IPS-NIHi11 (cell line): ENCODE data around the gene ANXA8L1.
A peak's percentile ranks its signal among the peaks of the same experiment; 100 is the strongest.
"Not testable (repeated sequence)": the region's sequence is repeated elsewhere in the genome, so short reads cannot be mapped to it uniquely, and the experiment has no call there.

Experiments
- DNase-seq: peaks from one replicate; pipeline ENCODE4 v3.0.0; 2012; ENCODE audit warnings: mixed read lengths, low spot score

The ANXA8L1 gene, protein sequence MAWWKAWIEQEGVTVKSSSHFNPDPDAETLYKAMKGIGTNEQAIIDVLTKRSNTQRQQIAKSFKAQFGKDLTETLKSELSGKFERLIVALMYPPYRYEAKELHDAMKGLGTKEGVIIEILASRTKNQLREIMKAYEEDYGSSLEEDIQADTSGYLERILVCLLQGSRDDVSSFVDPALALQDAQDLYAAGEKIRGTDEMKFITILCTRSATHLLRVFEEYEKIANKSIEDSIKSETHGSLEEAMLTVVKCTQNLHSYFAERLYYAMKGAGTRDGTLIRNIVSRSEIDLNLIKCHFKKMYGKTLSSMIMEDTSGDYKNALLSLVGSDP

DNA sequence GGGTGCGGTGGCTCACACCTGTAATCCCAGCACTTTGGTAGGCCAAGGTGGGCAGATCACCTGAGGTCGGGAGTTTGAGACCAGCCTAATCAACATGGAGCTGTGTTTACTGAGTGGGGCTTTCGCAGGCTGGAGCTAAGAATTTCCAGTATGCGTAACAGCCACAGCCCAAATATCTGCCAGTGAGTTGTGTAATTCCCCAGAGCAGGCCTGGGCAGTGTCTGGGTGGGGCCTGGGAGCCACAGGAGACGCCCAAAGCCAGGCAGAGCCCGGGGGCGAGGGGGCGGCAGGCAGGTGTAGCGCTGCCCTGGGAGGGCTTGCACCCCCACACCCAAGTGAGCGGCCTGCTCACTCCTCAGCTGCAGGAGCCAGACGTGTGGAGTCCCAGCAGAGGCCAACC is at the start of gene ANXA8L1:
Gene ANXA8L1 (plus strand): TSS at position 371 of the 400 bp plus-strand sequence. CDS start 76 bp downstream, outside the sequence.
- DNase-seq: not testable (repeated sequence)

DNA sequence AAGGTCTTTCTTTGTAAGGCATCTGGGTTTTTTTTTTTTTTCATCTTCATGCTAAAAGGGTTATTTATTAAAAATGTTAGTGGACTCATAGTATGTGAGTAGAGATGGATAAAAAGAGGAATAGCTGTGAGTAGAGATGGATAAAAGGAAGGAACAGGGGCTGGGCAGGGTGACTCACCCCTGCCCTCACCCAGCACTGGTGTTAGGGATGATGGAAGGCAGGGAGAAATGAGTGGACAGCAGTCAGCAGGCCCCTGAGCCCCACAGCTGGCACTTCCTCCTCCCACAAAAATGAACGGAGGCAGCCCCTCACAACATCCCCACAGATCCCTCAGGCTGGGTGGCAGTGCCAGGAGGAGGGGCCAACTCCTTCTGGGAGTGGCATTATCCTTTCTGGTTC is 49.5 kb upstream of the ANXA8L1 start:
- DNase-seq: no peak

DNA sequence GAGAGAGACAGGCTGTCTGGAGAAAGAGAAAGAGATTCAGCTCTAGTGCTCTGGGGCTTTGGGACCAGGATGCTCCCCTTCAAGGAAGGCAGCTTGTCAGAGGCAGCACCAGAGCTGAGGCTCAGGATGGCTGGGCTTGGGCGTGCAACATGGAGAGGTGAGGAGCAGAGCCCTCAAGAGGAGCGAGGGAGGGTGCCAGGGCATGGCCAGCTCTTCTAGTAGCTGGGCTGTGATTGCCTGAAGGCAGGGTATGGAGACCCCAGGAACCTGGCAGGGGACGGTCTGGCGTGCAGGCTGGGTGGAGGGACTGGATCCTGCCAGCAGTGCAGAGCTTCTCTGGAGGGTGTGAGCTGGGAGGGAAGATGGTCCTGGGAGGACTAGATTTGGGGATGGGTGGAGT is 48.6 kb upstream of the ANXA8L1 start:
- no peak for DNase-seq

DNA sequence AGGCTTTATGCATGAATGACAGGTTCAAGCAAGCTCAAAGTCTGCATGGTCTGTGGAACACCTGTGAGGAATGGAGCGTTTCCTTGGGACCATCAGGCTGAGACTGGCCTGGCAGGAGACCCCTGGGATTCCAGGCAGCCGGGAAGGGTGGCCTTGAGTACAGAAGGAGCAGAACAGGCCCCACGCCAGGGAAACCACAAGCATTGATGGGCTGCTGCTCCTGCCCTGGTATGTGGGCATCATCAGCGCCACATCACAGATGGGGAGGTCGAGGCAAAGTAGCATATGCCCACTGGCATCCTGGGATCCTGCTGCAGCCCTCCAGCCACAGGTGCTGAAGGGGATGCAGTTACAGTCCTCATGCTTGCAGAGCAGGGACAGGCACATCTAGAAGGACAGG is 47.9 kb upstream of the ANXA8L1 start:
- DNase-seq: no peak

DNA sequence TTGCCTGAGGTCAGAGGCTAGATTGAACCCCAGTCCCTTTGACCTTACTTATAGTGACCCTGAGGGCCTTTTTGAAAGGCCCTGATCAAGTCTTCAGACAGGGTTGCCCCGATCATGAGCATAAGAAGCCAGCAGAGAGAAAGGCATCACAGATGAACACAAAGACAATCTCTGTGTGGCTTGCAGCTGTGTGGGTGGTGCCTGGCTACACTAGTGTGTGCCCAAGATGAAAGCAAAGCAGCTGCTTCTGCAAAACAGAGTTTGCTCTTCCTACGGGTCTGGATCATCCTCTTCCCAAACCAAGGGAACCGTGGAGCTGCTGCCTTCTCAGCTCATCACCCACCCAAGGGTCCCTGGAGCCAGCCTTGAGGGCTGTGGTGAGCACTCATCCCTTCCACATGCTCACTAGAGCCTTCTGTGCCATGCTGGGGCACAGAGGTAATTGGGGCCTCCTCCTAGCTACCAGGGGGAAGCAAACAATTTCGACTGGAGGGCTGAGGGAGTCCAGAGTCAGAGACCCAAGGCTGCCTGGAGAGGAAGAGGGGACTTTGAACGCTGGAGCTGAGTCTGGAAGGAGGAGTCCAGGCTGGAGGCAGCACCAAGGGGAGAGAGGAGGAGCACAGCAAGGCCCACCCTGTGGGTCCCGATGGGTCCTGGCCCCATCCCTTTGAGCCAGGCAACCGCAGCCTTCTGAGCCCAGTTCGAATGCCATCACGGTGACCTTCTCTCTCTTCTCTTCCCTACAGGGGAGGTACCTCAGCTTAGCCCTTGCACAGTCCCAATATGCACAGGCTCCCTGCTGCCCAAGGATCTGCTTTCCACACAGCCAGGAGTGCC is 46.5 kb upstream of the ANXA8L1 start:
- DNase-seq: no peak

DNA sequence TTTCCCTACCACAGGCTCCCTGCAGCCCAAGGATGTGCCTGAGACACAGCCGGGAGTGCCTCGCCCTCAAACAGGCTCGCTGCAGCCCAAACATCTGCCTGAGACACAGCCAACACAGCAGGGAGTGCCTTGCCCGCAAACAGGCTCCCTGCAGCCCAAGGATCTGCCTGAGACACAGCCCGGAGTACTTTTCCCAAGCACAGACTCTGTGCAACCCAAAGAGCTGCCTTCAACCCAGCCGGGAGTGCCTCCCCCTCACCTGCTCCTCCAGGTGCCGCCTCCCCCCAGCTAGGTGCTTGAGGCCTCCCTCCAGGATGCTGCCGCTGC is 45.9 kb upstream of the ANXA8L1 start:
- DNase-seq: peak; percentile 27

DNA sequence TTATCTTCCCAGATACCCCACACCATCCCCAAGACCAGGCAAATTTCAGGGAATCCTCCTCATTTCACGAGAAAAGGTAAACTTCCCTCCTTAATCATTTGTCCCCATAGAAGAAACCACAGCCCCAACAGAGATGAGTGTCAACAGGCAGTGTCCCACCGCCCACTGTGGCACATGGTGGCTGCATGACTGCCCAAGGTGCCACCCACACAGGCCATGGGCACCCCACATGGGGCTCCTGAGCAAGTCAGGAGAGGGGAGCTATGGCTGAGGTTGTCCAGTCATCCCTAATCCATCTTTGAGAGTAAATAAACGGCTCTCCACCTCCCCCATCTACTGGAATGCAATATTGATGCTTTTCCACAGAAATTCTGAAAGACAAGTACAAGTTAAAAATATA is 44.7 kb upstream of the ANXA8L1 start:
- DNase-seq: no peak

DNA sequence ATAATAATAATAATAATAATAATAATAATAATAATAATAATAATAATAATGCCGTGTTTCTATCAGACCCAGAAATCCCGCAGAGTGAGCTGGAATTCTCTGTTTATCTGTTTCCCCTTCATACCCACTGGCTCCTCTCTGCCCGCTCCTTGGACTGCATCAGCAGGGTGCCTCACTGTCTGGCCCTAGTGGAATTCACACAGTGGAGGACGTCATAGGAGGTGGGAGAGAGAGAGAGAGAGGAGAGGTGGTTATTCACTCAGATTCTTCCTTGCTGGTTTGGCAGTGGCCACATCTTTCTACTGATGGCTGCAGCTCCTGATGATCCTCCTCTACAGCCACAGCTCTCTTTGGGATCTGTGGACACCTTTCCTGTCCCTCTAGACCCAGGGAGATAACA is 10.1 kb upstream of the ANXA8L1 start:
- not testable (repeated sequence) for DNase-seq

DNA sequence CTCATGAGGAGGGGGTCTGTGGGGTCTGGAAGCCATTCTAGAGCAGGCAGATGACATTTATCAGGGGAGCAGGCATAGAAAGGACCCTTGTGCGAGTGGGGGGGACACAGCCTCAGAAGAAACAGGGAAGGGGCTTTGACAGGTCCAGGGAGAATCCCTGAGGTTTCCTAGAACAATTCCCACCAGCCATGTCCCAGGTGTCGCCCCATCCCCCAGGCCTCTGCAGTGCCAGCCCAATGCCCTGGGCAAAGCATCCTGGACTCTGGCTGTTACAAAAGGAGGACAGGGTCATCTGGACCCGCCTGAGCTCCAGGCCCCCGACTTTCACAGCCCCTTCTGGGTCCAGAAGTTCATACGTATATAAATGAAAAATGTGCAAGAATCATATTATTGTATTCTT is 8.4 kb upstream of the ANXA8L1 start:
- not testable (repeated sequence) for DNase-seq

DNA sequence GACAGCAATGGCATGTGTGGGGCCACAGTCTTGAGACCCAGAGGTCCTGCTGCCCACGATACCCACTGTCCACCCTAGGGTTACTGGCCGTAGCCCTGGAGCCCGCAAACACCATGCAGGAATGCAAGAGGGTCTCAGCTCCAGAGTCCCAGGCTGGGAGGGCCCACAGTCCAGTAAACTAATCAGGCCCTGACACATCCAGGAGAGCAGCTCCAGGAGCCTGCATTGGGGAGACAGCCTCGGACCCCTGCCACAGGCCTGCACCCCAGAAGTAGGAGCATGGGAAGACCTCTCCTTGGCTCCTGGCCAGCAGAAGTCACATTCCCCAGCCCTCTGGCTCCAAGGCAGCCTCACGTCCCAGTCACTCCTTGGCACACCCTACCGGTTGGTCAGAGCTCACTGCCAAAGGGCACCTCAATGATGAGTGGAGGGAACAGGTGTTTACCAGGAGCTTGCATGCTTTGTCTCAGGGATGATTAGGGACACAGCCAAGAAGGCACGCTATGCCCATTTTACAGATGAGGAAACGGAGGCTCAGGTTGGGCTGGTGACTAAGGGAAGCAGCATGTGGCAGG is 7.8 kb upstream of the ANXA8L1 start:
- DNase-seq: not testable (repeated sequence)

DNA sequence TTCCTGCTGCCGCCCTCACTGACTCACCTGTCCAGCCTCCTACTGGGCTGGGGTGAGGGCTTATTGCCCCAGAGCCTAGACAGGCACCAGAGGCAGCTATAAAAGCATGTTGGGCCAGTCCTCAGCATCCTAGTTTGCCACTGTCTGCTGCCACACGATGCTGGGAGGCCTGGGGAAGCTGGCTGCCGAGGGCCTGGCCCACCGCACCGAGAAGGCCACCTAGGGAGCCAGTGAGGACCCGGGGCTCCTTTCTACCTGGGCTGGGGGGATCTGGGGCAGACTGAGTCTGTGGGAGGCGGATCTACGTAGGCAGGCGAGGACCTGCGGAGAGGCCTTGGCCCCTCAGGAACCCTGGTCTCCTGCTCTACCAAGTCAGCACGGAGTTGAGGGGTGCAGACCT is 6.6 kb upstream of the ANXA8L1 start:
- DNase-seq: not testable (repeated sequence)

DNA sequence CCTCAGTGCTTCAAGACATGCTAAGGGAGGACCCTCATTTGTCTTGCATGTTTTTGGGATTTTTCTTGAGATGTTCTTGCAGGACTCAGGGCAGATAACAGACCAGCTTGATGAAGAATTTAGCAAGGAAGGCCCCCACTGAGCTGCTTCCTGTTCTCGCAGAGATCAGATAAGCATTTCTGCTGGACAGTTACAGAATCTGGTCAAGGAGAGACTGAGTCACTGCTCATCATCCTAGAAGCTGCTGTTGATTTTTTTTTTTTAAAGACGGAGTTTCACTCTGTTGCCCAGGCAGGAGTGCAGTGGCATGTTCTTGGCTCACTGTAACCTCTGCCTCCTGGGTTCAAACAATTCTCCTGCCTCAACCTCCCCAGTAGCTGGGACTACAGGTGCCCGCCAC is 1.2 kb upstream of the ANXA8L1 start:
- not testable (repeated sequence) for DNase-seq

DNA sequence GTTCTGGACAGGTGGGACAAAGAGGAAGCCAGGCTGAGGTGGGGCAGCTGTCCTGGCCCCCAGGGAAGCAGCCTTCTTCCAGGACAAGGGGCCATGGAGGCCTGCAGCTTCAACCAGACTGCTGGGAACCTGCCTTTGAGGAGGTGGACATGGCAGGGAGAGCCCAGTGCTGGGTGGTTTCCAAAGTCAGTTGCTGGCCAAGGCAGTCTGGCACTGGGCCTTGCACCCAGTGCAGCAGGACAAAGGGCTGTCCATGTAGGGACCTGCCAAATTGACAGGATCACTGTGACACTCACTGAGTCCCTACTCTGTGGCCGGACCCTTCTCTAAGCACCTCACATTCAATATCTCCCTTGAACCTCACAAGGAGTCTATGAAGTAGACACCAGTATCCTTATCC is 1.4 kb downstream of the ANXA8L1 start:
- DNase-seq: not testable (repeated sequence)

DNA sequence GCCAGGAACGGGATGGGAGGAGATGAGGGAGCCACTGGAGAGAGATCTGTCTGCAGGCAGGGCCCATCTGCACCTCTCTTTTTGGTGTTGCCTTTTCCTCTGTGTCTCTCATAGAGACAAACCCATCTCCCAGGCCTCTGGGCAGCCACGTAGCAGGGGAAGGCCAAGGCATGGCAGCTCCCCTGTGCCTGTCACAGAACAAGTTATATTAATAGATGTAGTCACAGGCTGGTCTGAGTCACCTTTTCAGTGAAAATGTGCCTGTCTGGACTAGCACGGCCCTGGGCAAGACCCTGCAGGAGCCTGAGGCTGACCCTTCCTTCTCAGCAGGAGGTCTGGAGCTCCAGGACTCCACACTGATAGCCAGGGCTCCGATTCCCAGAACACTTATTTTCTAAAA is 2.1 kb downstream of the ANXA8L1 start:
- not testable (repeated sequence) for DNase-seq

DNA sequence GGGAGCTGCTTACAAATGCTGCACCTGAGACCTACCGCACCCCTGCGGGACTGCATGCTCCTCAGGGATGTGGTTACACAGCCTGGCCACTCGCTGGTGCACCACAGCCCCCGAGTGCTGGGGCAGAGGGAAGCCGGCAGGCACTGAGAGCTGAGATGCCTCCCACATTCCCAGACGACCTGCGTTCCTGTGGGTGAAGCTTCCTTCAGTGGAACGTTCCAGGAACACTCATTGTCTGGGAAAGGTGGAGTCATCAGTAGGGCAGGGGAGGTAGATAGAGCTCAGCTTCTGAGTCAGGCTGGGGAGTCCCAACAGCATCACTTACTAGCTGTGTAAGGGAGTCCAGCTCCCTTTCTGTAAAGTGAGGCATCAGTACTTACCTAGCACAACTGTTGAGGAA is 2.5 kb downstream of the ANXA8L1 start:
- not testable (repeated sequence) for DNase-seq

DNA sequence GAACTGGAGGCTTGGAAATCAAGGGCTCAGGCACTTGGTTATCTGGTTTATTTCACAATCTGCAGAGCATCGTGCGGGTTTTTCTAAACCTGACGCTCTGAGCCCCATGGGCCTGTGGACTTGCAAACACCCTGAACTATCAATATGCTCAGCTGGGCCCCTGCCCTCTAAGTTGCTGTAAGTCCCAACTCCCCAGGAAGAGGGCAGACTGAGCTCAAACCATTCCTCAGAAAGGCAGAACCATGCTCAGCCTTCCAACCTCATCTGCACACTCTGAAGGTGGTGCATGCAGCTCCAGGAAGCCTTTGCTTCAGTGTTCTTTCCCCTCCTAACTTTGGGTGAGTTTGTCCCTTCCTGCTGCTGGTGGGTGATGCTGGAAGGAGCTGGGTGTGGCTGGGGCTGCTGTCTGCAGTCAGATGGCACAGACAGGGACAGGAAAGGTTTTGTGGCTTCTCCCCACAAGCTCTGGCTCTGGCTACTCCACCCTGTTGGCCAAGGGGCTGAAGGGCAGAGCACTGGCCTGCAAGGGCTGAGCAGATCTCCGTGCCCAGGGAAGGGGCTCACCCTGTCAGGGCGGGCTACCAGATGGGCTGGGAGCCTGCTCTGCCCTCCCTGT is 3.8 kb downstream of the ANXA8L1 start:
- DNase-seq: not testable (repeated sequence)

DNA sequence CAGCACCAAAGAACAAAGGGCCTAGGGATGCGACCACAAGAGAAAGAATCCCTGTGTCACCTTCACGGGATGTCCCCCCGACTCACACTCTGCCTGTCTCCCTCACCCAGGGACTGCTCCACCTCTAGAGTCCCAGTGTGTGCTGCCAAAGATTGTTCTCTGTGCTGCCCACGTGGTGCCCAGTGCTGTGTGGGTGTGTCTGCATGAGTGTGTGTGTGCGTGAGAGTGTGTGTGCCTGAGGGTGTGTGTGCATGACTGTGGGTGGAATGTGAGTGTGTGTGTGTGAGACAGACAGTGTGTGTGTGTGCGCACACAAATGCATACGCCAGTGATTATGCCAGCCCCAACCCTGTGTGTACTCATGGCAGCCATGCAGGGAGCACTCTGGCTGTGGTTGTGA is 10.3 kb downstream of the ANXA8L1 start:
- not testable (repeated sequence) for DNase-seq

DNA sequence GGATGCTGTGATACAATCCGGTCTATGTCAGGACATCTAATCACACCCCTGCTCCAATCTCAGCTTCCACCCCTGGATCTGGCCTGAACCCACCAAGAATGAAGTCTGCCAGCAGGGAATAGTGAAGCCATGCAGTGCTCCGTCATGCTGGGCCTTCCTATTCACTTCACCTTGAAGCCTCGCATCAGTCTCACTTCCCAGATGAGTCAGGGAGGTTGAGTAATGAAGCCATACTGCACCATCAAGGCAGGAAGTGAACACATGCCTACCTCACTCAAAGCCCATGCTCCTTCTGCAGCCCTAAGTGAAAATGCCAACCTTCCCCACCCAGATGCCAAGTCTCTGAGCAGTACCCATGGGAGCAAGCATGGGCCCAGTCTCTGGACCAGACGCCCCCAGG is 11.1 kb downstream of the ANXA8L1 start:
- not testable (repeated sequence) for DNase-seq

DNA sequence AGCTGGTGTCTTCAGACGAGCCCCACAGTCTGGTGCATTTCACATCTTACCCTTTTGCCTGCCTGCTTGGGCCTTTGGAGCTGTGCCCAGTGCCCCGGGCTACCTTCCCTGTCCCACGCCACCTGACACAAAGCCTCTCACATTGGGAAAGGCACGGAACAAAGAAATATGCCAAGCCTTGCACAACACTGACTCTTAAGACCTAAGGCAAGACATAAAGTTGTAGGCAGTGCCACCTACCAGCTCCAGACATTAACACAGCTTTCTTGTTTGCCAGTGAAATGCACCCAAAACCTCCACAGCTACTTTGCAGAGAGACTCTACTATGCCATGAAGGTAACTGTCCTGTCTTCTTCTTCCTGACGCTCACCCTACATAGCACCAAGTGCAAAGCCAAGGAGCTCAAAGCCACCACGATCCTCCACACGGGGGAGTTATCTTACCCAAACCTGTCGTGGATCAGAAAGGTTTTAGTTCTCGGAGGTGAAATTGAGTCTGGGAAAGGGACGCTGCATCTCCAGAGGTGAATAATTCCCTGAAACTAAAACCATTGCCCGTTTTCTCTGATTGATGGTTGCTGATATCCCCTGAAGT is 11.8 kb downstream of the ANXA8L1 start:
- DNase-seq: not testable (repeated sequence)

DNA sequence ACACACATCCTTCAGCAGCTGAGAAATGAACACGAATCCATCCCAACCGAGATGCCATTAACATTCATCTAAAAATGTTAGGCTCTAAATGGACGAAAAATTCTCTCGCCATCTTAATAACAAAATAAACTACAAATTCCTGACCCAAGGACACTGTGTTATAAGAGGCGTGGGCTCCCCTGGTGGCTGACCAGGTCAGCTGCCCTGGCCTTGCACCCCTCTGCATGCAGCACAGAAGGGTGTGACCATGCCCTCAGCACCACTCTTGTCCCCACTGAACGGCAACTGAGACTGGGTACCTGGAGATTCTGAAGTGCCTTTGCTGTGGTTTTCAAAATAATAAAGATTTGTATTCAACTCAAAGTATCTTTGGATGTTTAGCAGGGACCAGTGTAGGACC is 15.8 kb downstream of the ANXA8L1 start:
- DNase-seq: not testable (repeated sequence)

DNA sequence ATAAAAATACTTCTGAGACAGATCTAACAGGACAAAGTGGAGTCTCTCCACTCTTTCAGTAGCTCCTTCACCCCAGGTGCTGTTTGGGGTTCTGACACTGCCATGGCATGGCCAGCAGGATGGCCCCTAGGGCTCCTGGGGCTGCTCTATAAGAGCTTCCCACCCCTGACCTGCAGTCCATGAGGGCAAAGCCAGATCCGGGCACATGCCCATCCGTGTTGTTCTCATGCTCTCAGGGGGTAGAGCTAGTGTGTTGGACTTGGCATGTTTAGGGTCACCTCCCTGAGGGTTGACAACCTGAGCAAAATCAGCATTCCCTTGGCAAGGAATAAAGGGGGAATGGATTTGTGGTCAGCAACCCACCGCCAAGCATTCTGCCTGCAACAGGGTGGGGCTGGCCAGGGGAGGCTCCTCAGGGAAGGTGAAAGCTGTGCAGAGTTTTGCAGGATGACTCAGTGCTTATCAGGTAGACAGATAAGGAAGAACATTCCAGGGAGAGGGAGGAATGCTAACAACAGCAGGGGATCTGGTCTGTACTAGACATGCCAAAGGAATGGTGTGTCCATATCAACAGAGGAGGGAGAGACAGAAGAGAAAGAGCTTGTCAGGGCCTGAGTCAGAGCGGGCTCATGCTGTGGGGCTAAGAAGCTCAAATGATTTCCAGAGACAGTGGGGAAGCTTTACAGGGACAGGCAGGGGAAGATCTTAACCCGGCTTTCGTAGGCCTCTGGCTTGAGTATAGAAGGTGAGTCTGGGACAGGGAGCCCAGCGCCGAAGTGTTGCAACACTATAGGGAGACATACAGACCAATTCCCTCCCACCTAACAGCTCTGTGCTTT is 21.1 kb downstream of the ANXA8L1 start:
- DNase-seq: peak; percentile 18
